ENCODE data around the gene SNX4. TPM values are rescaled to one million over a fixed set of nuclear protein-coding genes. Genes with fewer than 3 reads are reported as not detected.

Gene SNX4
- total RNA-seq, 2 experiments from 2014 or later = 28.2 to 38.9 TPM

- no TSS peak for BruUV-seq (replicated peaks)
- TF ChIP-seq EZH2phosphoT487 (IDR thresholded peaks at IDR 0.05; ENCODE audit: borderline replicate concordance, low read depth, low read length) (no peak), CTCF (conservative IDR thresholded peaks at IDR 0.05; ENCODE audit: low read length) (no peak)
- no peaks in the 10 kb centered on the region for H3K36me3 ChIP-seq (ENCODE audit: insufficient read depth, low read length)
- H3K9me2 ChIP-seq (ENCODE audit: insufficient read depth, low read length) = no peaks in the 10 kb centered on the region
- H4K20me1 ChIP-seq (ENCODE audit: insufficient read depth, low read length) = no peaks in the 10 kb centered on the region
- no peak overlapping the region for H3K4me2 ChIP-seq (ENCODE audit: low read length)
- no peaks in the 10 kb centered on the region for H3K4me1 ChIP-seq (ENCODE audit: insufficient read depth, low read length, poor library complexity, severe bottlenecking)
- no peak for DNase-seq (ENCODE audit: low spot score)
- ChIA-PET CTCF (ENCODE audit: unreplicated experiment) (no interaction called here), POLR2A (interaction anchor here (0.6 kb wide), 2 partner anchors 12 to 148 kb away, joined by 3 to 4 read pairs; no protein-coding TSS in a partner anchor)
- intact Hi-C loops (cut with micrococcal nuclease; ENCODE audit: unreplicated experiment) = loop anchor here (5.0 kb wide), 1 partner anchor 280 kb away; no protein-coding TSS in a partner anchor
- no peak overlapping the region for H2AFZ ChIP-seq (ENCODE audit: low read length)
- no peak overlapping the region for H3K27ac ChIP-seq (ENCODE audit: low read depth, low read length, poor library complexity, severe bottlenecking)
- no peak overlapping the region for H3K4me3 ChIP-seq (ENCODE audit: low read depth, low read length, poor library complexity, severe bottlenecking)
- no peaks in the 10 kb centered on the region for H3K79me2 ChIP-seq (ENCODE audit: insufficient read depth, low read depth, low read length)
- H3K9me3 ChIP-seq (ENCODE audit: low read length) = no peaks in the 10 kb centered on the region
These were observed 87.9 kb downstream of the SNX4 start for GRCh38 chr3:125431912-125432790.

- no peaks in the 10 kb centered on the region for H3K9me2 ChIP-seq (ENCODE audit: insufficient read depth, low read length)
- no peaks in the 10 kb centered on the region for H3K79me2 ChIP-seq (ENCODE audit: insufficient read depth, low read depth, low read length)
- H3K4me2 ChIP-seq (ENCODE audit: low read length) = no peak overlapping the region
- no peak overlapping the region for H2AFZ ChIP-seq (ENCODE audit: low read length)
- H3K4me1 ChIP-seq (ENCODE audit: insufficient read depth, low read length, poor library complexity, severe bottlenecking) = no peaks in the 10 kb centered on the region
- H3K4me3 ChIP-seq (ENCODE audit: low read depth, low read length, poor library complexity, severe bottlenecking) = no peak overlapping the region
- BruUV-seq (replicated peaks) = no TSS peak
- H4K20me1 ChIP-seq (ENCODE audit: insufficient read depth, low read length) = no peaks in the 10 kb centered on the region
- DNase-seq (ENCODE audit: low spot score) = no peak
- no peaks in the 10 kb centered on the region for H3K9me3 ChIP-seq (ENCODE audit: low read length)
- ChIA-PET CTCF (ENCODE audit: unreplicated experiment) (no interaction called here), POLR2A (interaction anchor here (0.6 kb wide), 1 partner anchor 12 kb away, joined by 3 read pairs; no protein-coding TSS in a partner anchor)
- TF ChIP-seq CTCF (conservative IDR thresholded peaks at IDR 0.05; ENCODE audit: low read length) = no peak
- no peak overlapping the region for H3K27ac ChIP-seq (ENCODE audit: low read depth, low read length, poor library complexity, severe bottlenecking)
- intact Hi-C loops (cut with micrococcal nuclease; ENCODE audit: unreplicated experiment) = loop anchor here (5.0 kb wide), 1 partner anchor 279 kb away; no protein-coding TSS in a partner anchor
- no peaks in the 10 kb centered on the region for H3K36me3 ChIP-seq (ENCODE audit: insufficient read depth, low read length)
These were observed 88.6 kb downstream of the SNX4 start for GRCh38 chr3:125431391-125431790.

Data from OCI-LY7 (cell line).